Activated CD4-positive, alpha-beta T cell treated with anti-CD3 and anti-CD28 coated beads for 36 hours (primary cell): Measurements from ENCODE around the gene ENOX1. TPM values are rescaled to one million over a fixed set of nuclear protein-coding genes. Genes with fewer than 3 reads are reported as not detected.

Source experiments
- ATAC-seq: fragments of 200-7000 bp; cut with Tn5 transposase; one replicate; pipeline ENCODE4 v1.10.0; 2021; ENCODE audit warnings: mild to moderate bottlenecking, moderate library complexity
- CTCF ChIA-PET: fragments of 350-600 bp; sonication (Branson Sonifier 250); formaldehyde crosslinking; loops from one replicate; lab custom pipeline; 2021; ENCODE audit warnings: antibody characterized with exemption; lab: Charles Lee
- POLR2A ChIA-PET: fragments of 350-600 bp; sonication (Branson Sonifier 250); formaldehyde crosslinking; loops from one replicate; lab custom pipeline; 2021; ENCODE audit warnings: antibody characterized with exemption, inconsistent platforms; lab: Charles Lee
- DNase-seq: peaks from one replicate; pipeline ENCODE4 v3.0.0-alpha.2; 2020
- H3K27ac Mint-ChIP-seq: one replicate; pipeline ENCODE4 v1.8.0; 2021; ENCODE audit warnings: mixed read lengths
- H3K27me3 Mint-ChIP-seq: one replicate; pipeline ENCODE4 v1.8.0; 2021; ENCODE audit warnings: mixed read lengths
- H3K36me3 Mint-ChIP-seq: one replicate; pipeline ENCODE4 v1.8.0; 2021; ENCODE audit warnings: low read depth, mixed read lengths
- H3K4me1 Mint-ChIP-seq: one replicate; pipeline ENCODE4 v1.8.0; 2021; ENCODE audit warnings: mixed read lengths
- H3K4me3 Mint-ChIP-seq: one replicate; pipeline ENCODE4 v1.8.0; 2021; ENCODE audit warnings: mild to moderate bottlenecking, moderate library complexity, mixed read lengths
- H3K9me3 Mint-ChIP-seq: one replicate; pipeline ENCODE4 v1.8.0; 2021; ENCODE audit warnings: low read depth, mixed read lengths
- intact Hi-C, 2 experiments: fragments of 100-400 bp; cut with DNase I in 1 of 2; cut with micrococcal nuclease in 1 of 2; formaldehyde crosslinking; loops; one replicate each; pipeline versions ENCODE4 v1.14.2 to v1.15.1; 2022 to 2024; cut with DNase I, micrococcal nuclease
- total RNA-seq, 2 experiments: library from RNA; stranded (reverse); gene quantifications; one replicate each; pipeline ENCODE4 v1.2.3, GENCODE V29; 2021

ENOX1 gene
- total RNA-seq, 2 experiments from 2014 or later, result 0.28 to 0.48 TPM

- no peak for ATAC-seq
- Mint-ChIP-seq H3K4me1 (no peaks in the 10 kb centered on the region), H3K27ac (no peak overlapping the region), H3K9me3 (no peaks in the 10 kb centered on the region), H3K36me3 (no peaks in the 10 kb centered on the region), H3K27me3 (peaks cover 7% of the 10 kb centered on the region), H3K4me3 (no peak overlapping the region)
- DNase-seq, result no peak
- intact Hi-C loops, result no loop called here
- POLR2A ChIA-PET, result no interaction called here
- CTCF ChIA-PET, result no interaction called here
These were observed 461.1 kb downstream of the ENOX1 start for GRCh38 chr13:43325636-43326035.

- DNase-seq (no peak), ATAC-seq (no peak)
- H3K9me3 Mint-ChIP-seq, result no peaks in the 10 kb centered on the region
- CTCF ChIA-PET, result no interaction called here
- no peak overlapping the region for H3K4me3 Mint-ChIP-seq
- POLR2A ChIA-PET, result no interaction called here
- peaks cover 7% of the 10 kb centered on the region for H3K27me3 Mint-ChIP-seq
- intact Hi-C loops, result no loop called here
- no peaks in the 10 kb centered on the region for H3K36me3 Mint-ChIP-seq
- no peak overlapping the region for H3K27ac Mint-ChIP-seq
- no peaks in the 10 kb centered on the region for H3K4me1 Mint-ChIP-seq
These were observed 462.6 kb downstream of the ENOX1 start for GRCh38 chr13:43324129-43324528.

- DNase-seq (no peak), ATAC-seq (no peak)
- Mint-ChIP-seq H3K9me3 (no peaks in the 10 kb centered on the region), H3K4me3 (no peak overlapping the region), H3K4me1 (no peaks in the 10 kb centered on the region), H3K27me3 (peaks cover 7% of the 10 kb centered on the region), H3K27ac (no peak overlapping the region), H3K36me3 (no peaks in the 10 kb centered on the region)
- CTCF ChIA-PET, result no interaction called here
- POLR2A ChIA-PET, result no interaction called here
- intact Hi-C loops, result no loop called here
These were observed 466.9 kb downstream of the ENOX1 start for GRCh38 chr13:43319617-43320444.

GRCh38 chr13:43316946-43317353, 469.8 kb downstream of the ENOX1 start:
- Mint-ChIP-seq H3K9me3 (no peaks in the 10 kb centered on the region), H3K27ac (no peak overlapping the region), H3K36me3 (no peaks in the 10 kb centered on the region), H3K4me1 (no peaks in the 10 kb centered on the region), H3K27me3 (peaks cover under 1% of the 10 kb centered on the region), H3K4me3 (no peak overlapping the region)
- POLR2A ChIA-PET, result no interaction called here
- CTCF ChIA-PET, result interaction anchor here (0.9 kb wide), 1 partner anchor 79 kb away, joined by 3 read pairs; no protein-coding TSS in a partner anchor
- ATAC-seq, result no peak
- intact Hi-C loops, result no loop called here
- DNase-seq, result no peak

GRCh38 chr13:43316281-43316680, 470.5 kb downstream of the ENOX1 start:
- H3K4me1 Mint-ChIP-seq, result no peaks in the 10 kb centered on the region
- no peak for ATAC-seq
- no peaks in the 10 kb centered on the region for H3K27me3 Mint-ChIP-seq
- DNase-seq, result no peak
- H3K4me3 Mint-ChIP-seq, result no peak overlapping the region
- H3K36me3 Mint-ChIP-seq, result no peaks in the 10 kb centered on the region
- no peaks in the 10 kb centered on the region for H3K9me3 Mint-ChIP-seq
- H3K27ac Mint-ChIP-seq, result no peak overlapping the region
- intact Hi-C loops, result no loop called here
- CTCF ChIA-PET, result interaction anchor here (0.9 kb wide), 1 partner anchor 78 kb away, joined by 3 read pairs; no protein-coding TSS in a partner anchor
- POLR2A ChIA-PET, result no interaction called here

GRCh38 chr13:43315522-43315921, 471.2 kb downstream of the ENOX1 start:
- no peaks in the 10 kb centered on the region for H3K4me1 Mint-ChIP-seq
- ATAC-seq (no peak), DNase-seq (no peak)
- no peak overlapping the region for H3K4me3 Mint-ChIP-seq
- intact Hi-C loops, result no loop called here
- ChIA-PET CTCF (no interaction called here), POLR2A (no interaction called here)
- peaks cover 3% of the 10 kb centered on the region for H3K27me3 Mint-ChIP-seq
- H3K9me3 Mint-ChIP-seq, result no peaks in the 10 kb centered on the region
- H3K27ac Mint-ChIP-seq, result no peak overlapping the region
- H3K36me3 Mint-ChIP-seq, result no peaks in the 10 kb centered on the region

GRCh38 chr13:43309311-43309710, 477.5 kb downstream of the ENOX1 start:
- H3K4me1 Mint-ChIP-seq, result no peaks in the 10 kb centered on the region
- ChIA-PET CTCF (no interaction called here), POLR2A (no interaction called here)
- no peak overlapping the region for H3K27ac Mint-ChIP-seq
- H3K9me3 Mint-ChIP-seq, result no peaks in the 10 kb centered on the region
- intact Hi-C loops, result loop anchor here in 1 of 2 experiments (10.0 kb wide), 2 partner anchors 335 to 565 kb away; partner anchors contain the start of genes CCDC122 and LACC1
- ATAC-seq, result no peak
- H3K36me3 Mint-ChIP-seq, result no peaks in the 10 kb centered on the region
- peaks cover 10% of the 10 kb centered on the region for H3K27me3 Mint-ChIP-seq
- H3K4me3 Mint-ChIP-seq, result no peak overlapping the region
- DNase-seq, result no peak

- DNase-seq, result no peak
- no peak for ATAC-seq
- Mint-ChIP-seq H3K4me1 (no peaks in the 10 kb centered on the region), H3K4me3 (no peak overlapping the region), H3K36me3 (no peaks in the 10 kb centered on the region), H3K27ac (no peak overlapping the region), H3K9me3 (no peaks in the 10 kb centered on the region), H3K27me3 (peaks cover 10% of the 10 kb centered on the region)
- POLR2A ChIA-PET, result no interaction called here
- CTCF ChIA-PET, result no interaction called here
- intact Hi-C loops, result loop anchor here in 1 of 2 experiments (10.0 kb wide), 2 partner anchors 333 to 567 kb away; partner anchors contain the start of genes CCDC122 and LACC1
These were observed 478.8 kb downstream of the ENOX1 start for GRCh38 chr13:43307921-43308433.

GRCh38 chr13:43307221-43307920, 479.4 kb downstream of the ENOX1 start:
- CTCF ChIA-PET, result no interaction called here
- H3K4me1 Mint-ChIP-seq, result no peaks in the 10 kb centered on the region
- no peak overlapping the region for H3K27ac Mint-ChIP-seq
- no peaks in the 10 kb centered on the region for H3K9me3 Mint-ChIP-seq
- no peak for DNase-seq
- no peak for ATAC-seq
- H3K36me3 Mint-ChIP-seq, result no peaks in the 10 kb centered on the region
- POLR2A ChIA-PET, result no interaction called here
- peaks cover 10% of the 10 kb centered on the region for H3K27me3 Mint-ChIP-seq
- no peak overlapping the region for H3K4me3 Mint-ChIP-seq
- intact Hi-C loops, result loop anchor here in 1 of 2 experiments (10.0 kb wide), 2 partner anchors 333 to 567 kb away; partner anchors contain the start of genes CCDC122 and LACC1

- H3K4me1 Mint-ChIP-seq, result no peaks in the 10 kb centered on the region
- H3K36me3 Mint-ChIP-seq, result no peaks in the 10 kb centered on the region
- ChIA-PET POLR2A (no interaction called here), CTCF (interaction anchor here (1.1 kb wide), 1 partner anchor 342 kb away, joined by 3 read pairs; no protein-coding TSS in a partner anchor)
- DNase-seq (no peak), ATAC-seq (no peak)
- H3K27ac Mint-ChIP-seq, result no peak overlapping the region
- H3K27me3 Mint-ChIP-seq, result peaks cover 10% of the 10 kb centered on the region
- no peak overlapping the region for H3K4me3 Mint-ChIP-seq
- H3K9me3 Mint-ChIP-seq, result no peaks in the 10 kb centered on the region
- intact Hi-C loops, result loop anchor here in 1 of 2 experiments (10.0 kb wide), 2 partner anchors 332 to 568 kb away; partner anchors contain the start of genes CCDC122 and LACC1
These were observed 480.4 kb downstream of the ENOX1 start for GRCh38 chr13:43306372-43306771.

- no peaks in the 10 kb centered on the region for H3K9me3 Mint-ChIP-seq
- intact Hi-C loops, result loop anchor here in 1 of 2 experiments (10.0 kb wide), 2 partner anchors 331 to 569 kb away; partner anchors contain the start of genes CCDC122 and LACC1
- H3K4me1 Mint-ChIP-seq, result no peaks in the 10 kb centered on the region
- DNase-seq (no peak), ATAC-seq (no peak)
- no peak overlapping the region for H3K4me3 Mint-ChIP-seq
- H3K27ac Mint-ChIP-seq, result no peak overlapping the region
- ChIA-PET POLR2A (no interaction called here), CTCF (no interaction called here)
- no peaks in the 10 kb centered on the region for H3K36me3 Mint-ChIP-seq
- peaks cover 7% of the 10 kb centered on the region for H3K27me3 Mint-ChIP-seq
These were observed 481.4 kb downstream of the ENOX1 start for GRCh38 chr13:43305416-43305815.
